ENCODE data around the gene RHOB.
"Not testable (repeated sequence)": the region's sequence is repeated elsewhere in the genome, so short reads cannot be mapped to it uniquely, and the experiment has no call there.

Gene RHOB

GRCh38 chr2:20476950-20477349, 30.1 kb downstream of the RHOB start:
- no peak for DNase-seq

GRCh38 chr2:20478961-20479360, 32.1 kb downstream of the RHOB start:
- DNase-seq: no peak

DNA sequence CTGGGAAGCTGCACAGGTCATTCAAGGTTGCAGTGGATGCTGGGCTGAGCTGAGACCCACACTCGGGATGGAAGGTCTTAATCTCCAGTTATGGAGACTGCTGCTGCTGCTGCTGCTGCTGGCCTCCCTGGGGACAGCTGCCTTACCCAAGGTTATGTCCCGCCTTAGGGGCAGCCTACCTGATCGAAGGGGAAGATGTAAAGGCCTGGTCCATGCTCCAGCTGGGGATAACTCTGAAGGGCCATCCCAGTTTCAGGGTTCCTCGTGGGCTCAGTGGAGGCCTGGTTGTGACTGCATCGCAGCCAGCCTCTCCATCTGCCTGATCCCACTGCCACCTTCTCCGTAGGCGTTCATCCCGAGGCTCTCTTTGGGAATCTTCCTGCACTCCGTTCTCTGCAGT, 33.0 kb downstream of the RHOB start:
- DNase-seq: no peak

DNA sequence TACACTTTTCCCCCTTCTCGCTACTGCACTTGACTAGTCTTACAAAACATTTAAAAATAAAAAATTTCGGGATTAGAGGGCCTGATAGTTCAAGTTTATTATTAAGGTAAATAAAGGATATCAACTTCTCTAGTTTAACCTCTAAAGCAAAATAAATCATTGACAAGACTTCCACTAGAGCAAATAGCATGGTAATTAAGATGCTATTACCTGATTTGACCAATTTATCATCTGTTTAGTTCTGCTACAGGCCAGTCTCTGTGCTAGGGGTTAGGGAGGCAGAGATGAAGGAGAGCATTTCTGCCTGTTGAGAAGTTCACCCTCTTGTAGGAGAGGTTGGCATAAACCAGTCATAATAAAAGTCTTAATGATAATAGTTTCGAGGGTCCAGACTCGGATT, 34.0 kb downstream of the RHOB start:
- no peak for DNase-seq

GRCh38 chr2:20481798-20482405, 35.0 kb downstream of the RHOB start:
- no peak for DNase-seq

DNA sequence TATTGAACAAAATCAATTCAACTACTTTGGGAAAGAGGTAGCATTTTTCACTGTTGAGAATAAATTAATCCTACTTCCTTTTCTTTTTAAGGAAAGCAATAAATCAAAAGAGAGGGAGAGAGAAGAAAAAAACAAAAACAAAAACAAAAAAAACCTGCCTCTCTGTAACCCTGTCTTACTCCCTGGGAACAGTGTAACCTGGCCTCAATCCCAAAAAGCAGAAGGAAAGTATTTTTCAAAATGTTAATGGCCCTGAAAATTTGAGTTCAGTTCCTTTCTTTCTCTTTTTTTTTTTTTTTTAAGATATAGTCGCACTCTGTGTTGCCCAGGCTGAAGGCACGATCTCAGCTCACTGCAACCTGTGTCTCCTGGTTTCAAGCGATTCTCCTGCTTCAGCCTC, 35.9 kb downstream of the RHOB start:
- no peak for DNase-seq

- DNase-seq: no peak
Observed at GRCh38 chr2:20483194-20483895, 36.5 kb downstream of the RHOB start.

- no peak for DNase-seq
Observed at GRCh38 chr2:20484034-20484617, 37.3 kb downstream of the RHOB start.

GRCh38 chr2:20484810-20485611, 38.1 kb downstream of the RHOB start:
- no peak for DNase-seq

DNA sequence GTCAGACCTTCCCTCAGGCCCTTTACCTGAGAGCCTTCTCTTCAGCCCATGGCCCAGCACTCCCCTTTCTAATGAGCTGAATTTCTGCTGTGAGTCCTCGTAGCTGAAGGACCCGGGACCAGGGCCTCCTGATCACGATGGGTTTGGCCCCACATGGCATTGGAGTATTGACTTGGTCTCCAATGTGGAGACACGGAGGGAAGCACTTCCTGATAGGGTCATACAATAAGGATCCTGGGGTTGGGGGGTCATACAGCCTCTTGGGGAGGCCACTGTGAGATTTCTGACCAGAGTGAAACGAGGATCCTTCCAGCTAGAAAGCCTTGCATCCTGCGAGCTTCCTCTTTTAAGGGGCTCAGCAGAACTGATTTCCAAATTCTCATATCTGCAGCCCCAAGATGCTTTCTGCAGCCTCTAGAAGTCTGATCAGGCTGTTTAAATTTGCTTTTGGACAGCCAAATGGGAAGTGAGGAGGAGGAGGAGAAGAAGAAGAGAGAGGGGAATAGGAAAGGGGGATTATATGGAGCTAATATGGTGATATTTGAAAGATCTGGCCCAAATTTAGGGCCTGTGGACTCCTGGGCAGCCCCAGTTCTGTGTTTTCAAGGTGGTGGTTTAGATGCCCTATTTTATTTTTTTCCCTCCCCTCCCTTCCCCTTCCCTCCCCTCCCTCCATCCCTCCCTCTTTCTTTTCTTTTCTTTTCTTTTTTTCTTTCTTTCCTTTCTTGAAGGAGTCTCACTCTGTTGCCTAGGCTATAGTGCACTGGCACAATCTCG, 38.9 kb downstream of the RHOB start:
- no peak for DNase-seq

DNA sequence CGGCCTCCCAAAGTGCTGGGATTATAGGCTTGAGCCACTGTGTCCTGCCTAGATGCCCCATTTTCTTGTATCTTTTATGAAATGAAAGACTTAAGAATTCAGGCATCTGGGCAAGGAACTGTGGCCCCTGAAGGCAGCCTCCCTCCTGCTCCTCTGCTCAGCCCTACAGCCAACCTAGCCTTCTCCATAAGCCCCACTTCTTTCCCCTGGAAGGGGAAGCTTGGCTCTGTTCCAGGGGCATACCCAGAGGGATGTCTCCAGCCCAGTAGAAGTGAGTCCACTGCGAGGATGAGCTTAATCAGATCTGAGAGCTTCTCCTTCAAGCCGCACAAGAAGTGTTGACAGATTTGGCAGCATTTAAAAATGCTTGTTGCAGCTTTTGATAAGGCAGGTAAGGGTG, 39.7 kb downstream of the RHOB start:
- no peak for DNase-seq

GRCh38 chr2:20487030-20487391, 40.1 kb downstream of the RHOB start:
- no peak for DNase-seq

DNA sequence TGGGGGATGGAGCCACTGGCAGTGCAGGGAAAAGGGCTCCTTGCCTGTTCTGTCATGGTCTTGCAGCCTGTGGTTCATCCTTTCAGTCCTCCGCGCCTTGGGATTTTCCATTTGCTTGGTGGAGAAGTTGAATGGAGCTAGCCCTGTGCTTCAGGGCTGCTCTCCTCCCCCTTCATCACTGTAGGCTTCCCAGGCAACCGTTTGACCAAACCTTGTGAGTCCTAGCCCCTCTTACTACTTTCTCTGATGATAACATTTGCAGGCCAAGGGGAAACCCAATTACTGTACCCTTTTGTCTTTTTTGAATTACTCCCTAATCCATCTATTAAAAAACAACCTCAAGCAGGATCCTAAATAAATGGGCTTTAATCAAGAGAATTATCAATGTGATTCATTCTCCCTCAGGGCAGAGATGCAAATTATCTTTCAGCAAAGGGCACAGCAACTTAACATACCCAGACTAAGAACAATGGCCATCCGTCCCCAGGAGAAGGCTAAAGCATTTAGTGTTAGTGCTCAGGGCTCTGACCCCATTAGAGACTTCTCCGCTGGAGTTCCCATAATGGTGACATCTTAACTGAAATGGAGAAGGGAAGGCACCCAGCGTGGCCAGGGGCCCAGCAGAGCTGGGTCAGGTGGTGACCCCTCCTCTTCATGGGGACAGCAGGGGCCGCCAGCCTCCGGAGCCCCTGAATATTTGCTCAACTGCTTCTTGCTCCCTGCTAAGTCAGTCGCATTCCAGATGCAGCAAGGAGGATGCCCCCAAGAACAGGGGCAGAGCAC, 40.7 kb downstream of the RHOB start:
- no peak for DNase-seq

GRCh38 chr2:20488201-20488641, 41.3 kb downstream of the RHOB start:
- no peak for DNase-seq

- DNase-seq: no peak
Observed at GRCh38 chr2:20488782-20489181, 41.9 kb downstream of the RHOB start.

DNA sequence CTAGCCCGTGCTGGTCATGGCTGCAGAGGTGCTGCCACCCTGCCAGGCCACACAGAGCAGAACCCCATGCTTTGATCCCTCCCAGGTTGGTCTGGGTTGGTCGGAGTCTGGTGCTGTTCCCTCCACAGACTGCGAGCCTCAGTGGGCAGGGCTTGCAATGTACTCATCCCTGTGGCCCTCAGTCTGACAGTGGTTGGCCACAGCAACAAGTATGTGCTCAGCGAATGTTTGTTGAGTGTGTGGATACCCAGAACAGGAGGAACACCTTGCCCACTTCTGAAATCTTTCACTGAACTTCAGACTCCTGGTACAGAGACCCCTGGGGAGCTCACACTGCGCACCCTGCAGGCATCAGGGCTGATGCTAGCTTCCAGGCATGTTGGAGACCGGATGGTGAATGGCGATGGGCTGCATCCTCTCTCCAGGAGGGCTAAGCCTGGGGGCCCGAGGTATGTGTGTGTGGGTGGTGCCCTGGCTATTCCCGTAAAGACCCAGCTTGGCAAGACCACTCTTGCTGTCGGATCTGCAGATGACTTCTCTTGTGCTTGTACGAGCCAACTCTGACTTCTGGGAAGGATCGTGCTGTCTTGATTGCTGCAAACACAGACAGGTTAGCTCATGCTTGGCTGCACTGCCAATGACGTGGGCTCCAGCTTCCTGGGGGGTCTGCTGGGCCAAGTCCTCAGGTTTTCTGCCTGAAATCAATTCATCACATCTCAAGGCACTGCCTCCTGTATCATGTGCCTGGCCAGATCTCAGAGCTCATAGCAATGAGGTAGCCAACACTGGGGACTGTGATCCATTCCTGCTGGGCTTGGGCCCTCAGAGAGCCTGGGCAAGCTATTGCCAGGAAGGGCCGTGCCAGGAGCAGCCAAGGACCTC, 43.7 kb downstream of the RHOB start:
- no peak for DNase-seq

DNA sequence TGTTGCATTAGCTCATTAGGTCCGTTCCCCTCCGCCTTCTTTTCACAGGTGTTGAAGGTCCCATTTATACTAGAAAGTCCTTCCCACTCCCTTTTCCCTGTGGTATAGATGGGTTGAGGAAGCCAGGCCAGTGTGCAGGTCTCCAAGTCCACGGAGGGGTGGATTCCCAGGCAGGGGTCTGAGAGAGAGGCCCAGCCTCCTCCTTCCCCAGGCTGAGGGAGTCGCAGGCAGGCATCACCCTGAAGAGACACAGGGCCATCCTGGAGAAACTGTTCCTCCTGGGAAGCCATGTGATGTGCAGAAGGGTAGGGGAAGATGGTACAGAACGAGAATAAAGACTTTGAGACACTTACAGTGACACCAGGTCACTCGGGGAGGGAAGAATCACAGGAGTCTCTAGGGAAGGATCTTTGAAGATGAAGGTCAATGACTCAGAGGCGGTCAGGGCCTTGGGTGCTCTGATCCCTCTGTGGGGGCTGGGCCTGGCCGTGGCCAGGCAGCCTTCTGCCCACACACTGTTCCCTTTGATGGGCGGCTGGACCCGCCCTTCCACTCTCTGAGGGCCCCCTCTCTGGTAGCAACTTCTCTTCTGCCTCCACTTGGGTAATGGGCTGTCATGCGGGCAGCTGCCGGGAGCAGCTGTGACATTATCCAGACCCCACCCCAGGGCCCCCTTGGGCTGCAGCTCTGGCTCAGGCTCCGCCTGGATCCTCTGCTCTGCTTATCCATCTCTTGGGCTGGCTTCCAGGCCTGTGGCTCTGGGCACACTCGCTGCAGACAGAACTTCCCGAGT, 45.1 kb downstream of the RHOB start:
- DNase-seq: no peak

DNA sequence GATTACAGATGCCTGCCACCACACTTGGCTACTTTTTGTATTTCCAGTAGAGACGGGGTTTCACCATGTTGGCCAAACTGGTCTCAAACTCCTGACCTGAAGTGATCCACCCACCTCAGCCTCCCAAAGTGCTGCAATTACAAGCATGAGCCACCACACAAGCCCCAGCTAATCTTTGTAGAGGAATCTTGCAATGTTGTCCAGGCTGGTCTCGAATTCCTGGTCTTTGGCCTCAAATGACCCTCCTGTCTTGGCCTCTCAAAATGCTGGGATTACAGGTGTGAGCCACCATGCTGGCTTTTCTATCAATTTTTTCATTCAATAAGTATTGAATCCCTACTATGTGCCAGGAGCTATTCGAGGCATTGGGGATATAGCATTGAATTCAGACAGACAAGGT, 46.2 kb downstream of the RHOB start:
- DNase-seq: not testable (repeated sequence)

GRCh38 chr2:20494241-20494640, 47.4 kb downstream of the RHOB start:
- DNase-seq: no peak
